H1 (cell line): ENCODE measurements around the gene PNMA1. TPM values are rescaled to one million over a fixed set of nuclear protein-coding genes. Genes with fewer than 3 reads are reported as not detected.
A peak's percentile ranks its signal among the peaks of the same experiment; 100 is the strongest.

Experiments used
- CTCF ChIA-PET: fragments of 300-600 bp; sonication (Branson Sonifier 250); formaldehyde crosslinking; loops from one replicate; lab custom pipeline; 2021; ENCODE audit not compliant: partially characterized antibody; lab: Charles Lee
- POLR2A ChIA-PET: fragments of 300-600 bp; sonication (Branson Sonifier 250); formaldehyde crosslinking; loops from one replicate; lab custom pipeline; 2021; ENCODE audit warnings: inconsistent platforms; ENCODE audit not compliant: partially characterized antibody; lab: Charles Lee
- DNase-seq, 2 experiments: peaks; one replicate each; pipeline versions ENCODE4 v3.0.0 to v3.0.0-alpha.2; 2010 to 2022; ENCODE audit warnings: low spot score in 2 of 2, low read depth in 1 of 2, mixed read lengths in 1 of 2
- FAIRE-seq: peaks from 2 replicates; lab custom pipeline; 2011; peaks lifted over from hg19 to GRCh38; lab: Jason Lieb, UNC
- H2AFZ ChIP-seq: 2 replicates; pipeline ENCODE4 v1.8.1; 2012; ENCODE audit warnings: low read length, inconsistent platforms
- H2AK5ac ChIP-seq: 2 replicates; pipeline ENCODE4 v1.6.1; 2013; ENCODE audit warnings: low read depth, low read length
- H2BK120ac ChIP-seq: replicated peaks from 2 replicates; pipeline ENCODE3; 2013; ENCODE audit warnings: low read depth, low read length, inconsistent platforms
- H2BK12ac ChIP-seq: 2 replicates; pipeline ENCODE4 v1.6.1; 2013; ENCODE audit warnings: low read depth, low read length
- H2BK15ac ChIP-seq: 2 replicates; pipeline ENCODE4 v1.6.1; 2013; ENCODE audit warnings: low read length
- H2BK20ac ChIP-seq: 2 replicates; pipeline ENCODE4 v1.6.1; 2013; ENCODE audit warnings: low read length
- H2BK5ac ChIP-seq: 2 replicates; pipeline ENCODE4 v1.6.1; 2013; ENCODE audit warnings: low read depth, low read length
- H3K14ac ChIP-seq: 2 replicates; pipeline ENCODE4 v1.6.1; 2013; ENCODE audit warnings: inconsistent platforms; ENCODE audit not compliant: insufficient read length
- H3K18ac ChIP-seq: 2 replicates; pipeline ENCODE4 v1.6.1; 2013; ENCODE audit warnings: low read length; ENCODE audit errors: extremely low read depth
- H3K23ac ChIP-seq: 2 replicates; pipeline ENCODE4 v1.6.1; 2013; ENCODE audit warnings: inconsistent platforms; ENCODE audit not compliant: insufficient read length
- H3K23me2 ChIP-seq: 2 replicates; pipeline ENCODE4 v1.6.1; 2013; ENCODE audit warnings: low read depth, low read length
- H3K27ac ChIP-seq: 2 replicates; pipeline ENCODE4 v1.6.1; 2011; ENCODE audit warnings: low read depth, low read length, inconsistent platforms
- H3K27me3 ChIP-seq, 4 experiments: replicated peaks in 1 of 4; 1 replicate in 1 of 4; 2 replicates in 3 of 4; pipeline versions ENCODE4 v1.6.1 to v1.8.1; 2011 to 2013; ENCODE audit warnings: low read length in 3 of 4, mild to moderate bottlenecking in 3 of 4, inconsistent platforms in 2 of 4, mixed read lengths in 2 of 4, moderate library complexity in 1 of 4; ENCODE audit not compliant: control insufficient read depth in 3 of 4, insufficient read depth in 3 of 4; ENCODE audit errors: extremely low read depth in 1 of 4
- H3K36me3 ChIP-seq, 4 experiments: 2 replicates each; pipeline versions ENCODE4 v1.6.1 to v1.8.1; 2011 to 2013; ENCODE audit warnings: mild to moderate bottlenecking in 4 of 4, low read length in 3 of 4, moderate library complexity in 2 of 4, control low read depth in 1 of 4, inconsistent platforms in 1 of 4; ENCODE audit not compliant: insufficient read depth in 4 of 4, control insufficient read depth in 2 of 4
- H3K4ac ChIP-seq: replicated peaks from 2 replicates; pipeline ENCODE3; 2013; ENCODE audit warnings: low read length, low read depth, mixed read lengths, inconsistent platforms; ENCODE audit not compliant: insufficient read length
- H3K4me1 ChIP-seq, 4 experiments: replicated peaks in 1 of 4; 1 replicate in 1 of 4; 2 replicates in 3 of 4; pipeline versions ENCODE4 v1.6.1 to v1.8.1; 2011 to 2013; ENCODE audit warnings: low read length in 3 of 4, inconsistent platforms in 2 of 4, mixed read lengths in 1 of 4; ENCODE audit not compliant: insufficient read depth in 4 of 4, control insufficient read depth in 3 of 4
- H3K4me2 ChIP-seq, 2 experiments: 2 replicates each; pipeline versions ENCODE4 v1.6.1 to v1.8.1; 2011 to 2013; ENCODE audit warnings: low read depth in 2 of 2, low read length in 2 of 2, control low read depth in 1 of 2, inconsistent platforms in 1 of 2, mild to moderate bottlenecking in 1 of 2; ENCODE audit not compliant: insufficient read depth in 1 of 2
- H3K4me3 ChIP-seq, 4 experiments: fragments of 200-600, 300-600 bp in 1 of 4; sonication (generic), shearing (Covaris generic), sonication (Bioruptor Twin) in 1 of 4; 2 replicates each; pipeline versions ENCODE4 v1.5.1 to v1.8.1; 2011 to 2016; ENCODE audit warnings: low read length in 4 of 4, low read depth in 3 of 4, control low read depth in 2 of 4, inconsistent platforms in 2 of 4, mild to moderate bottlenecking in 2 of 4, mixed read lengths in 1 of 4, moderate library complexity in 1 of 4; ENCODE audit not compliant: insufficient read depth in 2 of 4; ENCODE audit errors: extremely low read depth in 1 of 4
- H3K56ac ChIP-seq: replicated peaks from 2 replicates; pipeline ENCODE3; 2013; ENCODE audit warnings: low read depth, mild to moderate bottlenecking, mixed read lengths, low read length, inconsistent platforms; ENCODE audit not compliant: insufficient read length
- H3K79me1 ChIP-seq: 2 replicates; pipeline ENCODE4 v1.6.1; 2013; ENCODE audit warnings: low read depth, low read length, control low read depth
- H3K79me2 ChIP-seq, 2 experiments: 2 replicates each; pipeline versions ENCODE4 v1.6.1 to v1.8.1; 2012 to 2013; ENCODE audit warnings: low read length in 2 of 2, mild to moderate bottlenecking in 2 of 2, inconsistent platforms in 1 of 2; ENCODE audit not compliant: insufficient read depth in 2 of 2, control insufficient read depth in 1 of 2
- H3K9ac ChIP-seq, 4 experiments: replicated peaks in 1 of 4; 1 replicate in 1 of 4; 2 replicates in 3 of 4; pipeline versions ENCODE4 v1.6.1 to v1.8.1; 2011 to 2013; ENCODE audit warnings: low read depth in 3 of 4, low read length in 3 of 4, control low read depth in 2 of 4, mild to moderate bottlenecking in 2 of 4, moderate library complexity in 2 of 4, inconsistent platforms in 1 of 4; ENCODE audit errors: extremely low read depth in 1 of 4
- H3K9me3 ChIP-seq, 2 experiments: 2 replicates each; pipeline versions ENCODE4 v1.6.1 to v1.8.1; 2012 to 2013; ENCODE audit warnings: mild to moderate bottlenecking in 2 of 2, moderate library complexity in 2 of 2, control low read depth in 1 of 2, inconsistent platforms in 1 of 2, low read depth in 1 of 2, low read length in 1 of 2, mixed read lengths in 1 of 2; ENCODE audit not compliant: insufficient read depth in 2 of 2
- H4K20me1 ChIP-seq, 2 experiments: replicated peaks in 1 of 2; 2 replicates each; pipeline versions ENCODE3 to v1.8.1; 2011 to 2013; ENCODE audit warnings: inconsistent platforms in 2 of 2, low read length in 2 of 2, mild to moderate bottlenecking in 1 of 2; ENCODE audit not compliant: insufficient read depth in 2 of 2, control insufficient read depth in 1 of 2
- H4K5ac ChIP-seq: 2 replicates; pipeline ENCODE4 v1.6.1; 2013; ENCODE audit warnings: low read length, low read depth, mixed read lengths, inconsistent platforms; ENCODE audit not compliant: insufficient read length
- H4K8ac ChIP-seq: 2 replicates; pipeline ENCODE4 v1.8.0; 2013; ENCODE audit warnings: mild to moderate bottlenecking, moderate library complexity, low read length, inconsistent platforms; ENCODE audit not compliant: insufficient read depth; ENCODE audit errors: extremely low read depth
- H4K91ac ChIP-seq: replicated peaks from 2 replicates; pipeline ENCODE3; 2013; ENCODE audit warnings: low read length, mixed read lengths, inconsistent platforms; ENCODE audit not compliant: insufficient read length
- BRCA1 ChIP-seq: IDR thresholded peaks from 2 replicates; pipeline ENCODE4 v1.6.1; 2012; ENCODE audit warnings: low read depth, low read length, improper control_type of control experiment
- CHD1 ChIP-seq: IDR thresholded peaks from 2 replicates; pipeline ENCODE4 v1.6.1; 2012; ENCODE audit warnings: low read depth, low read length, improper control_type of control experiment
- EZH2 ChIP-seq: fragments of 200-600 bp; sonication (generic); IDR thresholded peaks from 2 replicates; pipeline ENCODE4 v1.7.1; 2012; ENCODE audit warnings: low read depth, mild to moderate bottlenecking, moderate library complexity, low read length, inconsistent platforms; ENCODE audit not compliant: severe bottlenecking
- HDAC2 ChIP-seq, 2 experiments: fragments of 300-600 bp in 1 of 2; sonication (generic) in 1 of 2; IDR thresholded peaks; 2 replicates each; pipeline ENCODE4 v1.6.1; 2011 to 2012; ENCODE audit warnings: low read depth in 2 of 2, low read length in 2 of 2, mild to moderate bottlenecking in 2 of 2, moderate library complexity in 2 of 2, borderline replicate concordance in 1 of 2, inconsistent platforms in 1 of 2
- JUN ChIP-seq: IDR thresholded peaks from 2 replicates; pipeline ENCODE4 v1.6.1; 2011; ENCODE audit warnings: low read depth, mild to moderate bottlenecking, improper control_type of control experiment, low read length
- KDM1A ChIP-seq: fragments of 200-600, 300-600 bp; sonication (generic); IDR thresholded peaks from 2 replicates; pipeline ENCODE4 v1.7.1; 2016; ENCODE audit warnings: mild to moderate bottlenecking, low read length, borderline replicate concordance
- KDM4A ChIP-seq: IDR thresholded peaks from one replicate; pipeline ENCODE4 v1.7.1; 2012; ENCODE audit warnings: low read depth, mild to moderate bottlenecking, moderate library complexity, low read length, inconsistent platforms; ENCODE audit not compliant: severe bottlenecking
- PHF8 ChIP-seq: fragments of 200-600 bp; sonication (generic); conservative IDR thresholded peaks from 2 replicates; pipeline ENCODE4 v1.7.1; 2012; ENCODE audit warnings: low read depth, mild to moderate bottlenecking, inconsistent platforms, low read length, moderate library complexity
- POU5F1 ChIP-seq: IDR thresholded peaks from 2 replicates; pipeline ENCODE4 v1.6.1; 2011; ENCODE audit warnings: low read depth, mild to moderate bottlenecking, low read length, moderate library complexity
- RBBP5 ChIP-seq: IDR thresholded peaks from 2 replicates; pipeline ENCODE4 v1.7.1; 2012; ENCODE audit warnings: low read depth, mild to moderate bottlenecking, inconsistent platforms, low read length, moderate library complexity, borderline replicate concordance
- TBP ChIP-seq: IDR thresholded peaks from 2 replicates; pipeline ENCODE4 v1.6.1; 2011; ENCODE audit warnings: low read depth, low read length, improper control_type of control experiment
- WGBS, 2 experiments: shearing (Covaris generic) in 1 of 2; methylation state at CpG; one replicate each; pipeline versions ENCODE4 v1.1.6 to v1.1.7; 2013 to 2015; ENCODE audit warnings: low lambda C conversion rate in 2 of 2, mixed read lengths in 2 of 2, inconsistent platforms in 1 of 2, low coverage in 1 of 2, missing lambda C conversion rate in 1 of 2; ENCODE audit not compliant: insufficient replicate concordance in 2 of 2, insufficient coverage in 1 of 2, insufficient read length in 1 of 2; ENCODE audit errors: extremely low coverage in 1 of 2, missing lambda C conversion rate in 1 of 2; 5-methylcytosine and 5-hydroxymethylcytosine counted together
- polyA plus RNA-seq, 7 experiments: library from polyadenylated mRNA; depleted of rRNA in 3 of 7; stranded (reverse) in 5 of 7; unstranded in 2 of 7; fragments of >200 nt in 5 of 7; fragments of 200-250 nt in 2 of 7; gene quantifications; 1 replicate in 5 of 7; 2 replicates in 1 of 7; 4 replicates in 1 of 7; pipeline versions ENCODE4 v1.2.1 to v1.2.3, GENCODE V29; 2011 to 2013; ENCODE audit warnings: missing spikeins in 2 of 7, mixed read lengths in 2 of 7
- total RNA-seq: library from RNA; stranded (reverse); fragmentation: NEBNext Ultra II Directional; extraction: Animal tissue kit (Norgen Biotek cat#: 25700); gene quantifications from 2 replicates; pipeline ENCODE4 v1.2.1, GENCODE V29; 2021

PNMA1 gene
- total and polyA plus RNA-seq, 2 of the 8 experiments (the other 6 are each of a cell fraction or from before 2014, with no cell fraction given), result 15.8 to 52.7 TPM

DNA sequence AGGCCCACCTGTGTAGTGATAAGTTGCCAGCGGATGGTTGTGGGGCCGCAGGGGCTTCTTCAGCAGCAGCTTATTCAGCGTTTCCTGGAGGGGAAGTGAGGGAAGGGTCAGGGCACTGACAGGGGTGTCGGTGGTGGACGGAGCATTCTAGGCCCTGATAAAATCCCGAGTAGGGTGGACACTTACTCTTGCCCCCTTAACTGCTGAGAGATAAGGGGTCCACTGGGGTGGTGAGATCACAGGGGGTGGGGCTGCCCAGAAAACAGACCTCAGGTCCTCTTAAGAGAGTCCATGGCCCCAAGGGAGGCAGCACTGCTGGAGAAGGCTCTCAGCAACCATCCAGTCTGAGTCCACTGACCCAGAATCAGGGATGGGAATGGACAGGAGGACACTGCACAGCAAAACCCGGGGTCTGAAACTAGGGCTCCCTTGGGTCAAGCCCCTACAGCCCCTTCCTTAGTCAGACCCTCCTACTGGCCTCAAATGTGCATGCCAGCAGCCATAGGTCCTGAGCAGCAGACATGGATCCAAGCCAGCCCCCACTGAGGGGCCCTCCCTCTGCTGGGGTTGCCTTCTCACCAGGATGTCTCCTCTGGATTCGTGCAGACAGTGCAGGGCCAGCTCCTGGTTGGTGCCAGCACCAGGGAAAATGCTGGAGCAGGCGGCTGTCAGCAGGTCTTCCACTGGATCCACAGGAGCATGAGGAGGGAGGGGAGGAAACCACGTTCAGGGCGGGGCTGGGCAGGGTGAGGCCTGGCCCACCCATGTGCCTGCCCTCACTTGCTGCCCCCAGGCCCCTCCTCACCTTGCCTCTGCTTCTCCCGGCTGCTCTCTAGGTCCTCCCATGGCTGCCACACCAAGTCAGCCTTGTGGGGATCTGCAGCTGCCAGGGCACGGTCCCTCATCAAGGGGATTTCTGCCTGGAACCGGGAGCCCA lies 12.1 kb upstream of the PNMA1 start:
- FAIRE-seq (no peak), DNase-seq (no peak)
- Histone ChIP-seq H3K14ac (no peak overlapping the region), H3K27ac (no peak overlapping the region), H3K4me3 (no peak overlapping the region), H3K4ac (no peak overlapping the region), H2BK20ac (no peak overlapping the region), H3K23ac (no peak overlapping the region), H3K27me3 (no peaks in the 10 kb centered on the region), H4K20me1 (no peaks in the 10 kb centered on the region), H2AFZ (no peak overlapping the region), H3K56ac (no peak overlapping the region), H3K9ac (no peak overlapping the region), H4K8ac (peak overlapping the region; percentile 29; the same call in 1 of the 2 replicates), H3K36me3 (peaks cover 0 to 6% (median 2%) of the 10 kb centered on the region in 4 experiments; a peak in 2 of 8 replicates), H3K9me3 (no peaks in the 10 kb centered on the region), H3K79me2 (no peaks in the 10 kb centered on the region), H2AK5ac (no peak overlapping the region), H3K79me1 (no peaks in the 10 kb centered on the region), H3K4me1 (peaks cover 5 to 10% (median 7%) of the 10 kb centered on the region in 4 experiments), H3K4me2 (no peak overlapping the region), H4K91ac (no peak overlapping the region), H3K23me2 (no peaks in the 10 kb centered on the region), H4K5ac (no peak overlapping the region), H2BK5ac (no peak overlapping the region), H3K18ac (no peak overlapping the region), H2BK12ac (no peak overlapping the region), H2BK15ac (no peak overlapping the region), H2BK120ac (no peak overlapping the region)
- ChIA-PET POLR2A (interaction anchor here (1.1 to 2.7 kb wide), 2 partner anchors 8 to 126 kb away, joined by 4 to 11 read pairs; partner anchors contain the start of gene PTGR2), CTCF (interaction anchor here (0.5 to 13.7 kb wide), 9 partner anchors 8 to 100 kb away, joined by 3 to 179 read pairs (median 31); a partner anchor contains a TSS)
- WGBS, 2 experiments, result 91% methylated on average over 14 of the region's 14 CpGs; no CpG with 5 or more reads in 1 of the 2 experiments
- TF ChIP-seq POU5F1 (no peak), KDM4A (no peak), RBBP5 (no peak), EZH2 (no peak), TBP (no peak), BRCA1 (no peak), KDM1A (no peak), JUN (no peak), CHD1 (no peak), HDAC2 (IDR thresholded peaks at IDR 0.05; ENCODE audit: borderline replicate concordance in 1 of 2, low read depth in 2 of 2, low read length in 2 of 2) (no peak), PHF8 (no peak)
